ENCODE measurements around the gene PTPRA. TPM values are rescaled to one million over a fixed set of nuclear protein-coding genes. Genes with fewer than 3 reads are reported as not detected.
A peak's percentile ranks its signal among the peaks of the same experiment; 100 is the strongest.

The PTPRA gene
- total RNA-seq, 2 experiments from 2014 or later, result 31.7 to 32.7 TPM

GRCh38 chr20:2875690-2876203 is 2.5 kb downstream of the PTPRA start:
- CTCF ChIA-PET, result interaction anchor here (0.6 to 1.0 kb wide), 2 partner anchors 13 to 187 kb away, joined by 3 to 5 read pairs; no protein-coding TSS in a partner anchor
- no peak for DNase-seq
- peaks cover 54% of the 10 kb centered on the region for H3K4me1 Mint-ChIP-seq (ENCODE audit: low read depth)
- H3K27ac Mint-ChIP-seq, result no peak overlapping the region
- no peaks in the 10 kb centered on the region for H3K27me3 Mint-ChIP-seq (ENCODE audit: low read depth)
- no peaks in the 10 kb centered on the region for H3K9me3 Mint-ChIP-seq
- H3K4me3 Mint-ChIP-seq, result no peak overlapping the region
- H3K36me3 Mint-ChIP-seq (ENCODE audit: low read depth), result peaks cover 12% of the 10 kb centered on the region
- intact Hi-C loops (cut with micrococcal nuclease), result loop anchor here (2.0 kb wide), 1 partner anchor 13 kb away; no protein-coding TSS in a partner anchor

GRCh38 chr20:2878515-2878914 is 5.2 kb downstream of the PTPRA start:
- intact Hi-C loops (cut with micrococcal nuclease), result no loop called here
- Mint-ChIP-seq H3K27me3 (ENCODE audit: low read depth) (no peaks in the 10 kb centered on the region), H3K36me3 (ENCODE audit: low read depth) (peaks cover 12% of the 10 kb centered on the region), H3K27ac (no peak overlapping the region), H3K9me3 (no peaks in the 10 kb centered on the region), H3K4me1 (ENCODE audit: low read depth) (peaks cover 46% of the 10 kb centered on the region), H3K4me3 (no peak overlapping the region)
- CTCF ChIA-PET, result interaction anchor here (1.2 to 1.7 kb wide), 2 partner anchors 123 to 126 kb away, joined by 3 to 4 read pairs; no protein-coding TSS in a partner anchor
- no peak for DNase-seq

- Mint-ChIP-seq H3K4me1 (ENCODE audit: low read depth) (peaks cover 51% of the 10 kb centered on the region), H3K36me3 (ENCODE audit: low read depth) (peaks cover 12% of the 10 kb centered on the region)
Measured at GRCh38 chr20:2879146-2879545, 5.9 kb downstream of the PTPRA start.

GRCh38 chr20:2880650-2881049 is 7.4 kb downstream of the PTPRA start:
- Mint-ChIP-seq H3K27ac (no peak overlapping the region), H3K36me3 (ENCODE audit: low read depth) (peaks cover 11% of the 10 kb centered on the region), H3K9me3 (no peaks in the 10 kb centered on the region), H3K27me3 (ENCODE audit: low read depth) (no peaks in the 10 kb centered on the region), H3K4me3 (no peak overlapping the region), H3K4me1 (ENCODE audit: low read depth) (peaks cover 51% of the 10 kb centered on the region)
- CTCF ChIA-PET, result no interaction called here
- intact Hi-C loops (cut with micrococcal nuclease), result no loop called here
- no peak for DNase-seq

More at GRCh38 chr20:2879146-2879545, 5.9 kb downstream of the PTPRA start:
- Mint-ChIP-seq H3K27me3 (ENCODE audit: low read depth) (no peaks in the 10 kb centered on the region), H3K27ac (no peak overlapping the region), H3K9me3 (no peaks in the 10 kb centered on the region), H3K4me3 (no peak overlapping the region)
- DNase-seq, result no peak
- CTCF ChIA-PET, result interaction anchor here (1.7 kb wide), 1 partner anchor 122 kb away, joined by 4 read pairs; no protein-coding TSS in a partner anchor
- intact Hi-C loops (cut with micrococcal nuclease), result no loop called here

DNA sequence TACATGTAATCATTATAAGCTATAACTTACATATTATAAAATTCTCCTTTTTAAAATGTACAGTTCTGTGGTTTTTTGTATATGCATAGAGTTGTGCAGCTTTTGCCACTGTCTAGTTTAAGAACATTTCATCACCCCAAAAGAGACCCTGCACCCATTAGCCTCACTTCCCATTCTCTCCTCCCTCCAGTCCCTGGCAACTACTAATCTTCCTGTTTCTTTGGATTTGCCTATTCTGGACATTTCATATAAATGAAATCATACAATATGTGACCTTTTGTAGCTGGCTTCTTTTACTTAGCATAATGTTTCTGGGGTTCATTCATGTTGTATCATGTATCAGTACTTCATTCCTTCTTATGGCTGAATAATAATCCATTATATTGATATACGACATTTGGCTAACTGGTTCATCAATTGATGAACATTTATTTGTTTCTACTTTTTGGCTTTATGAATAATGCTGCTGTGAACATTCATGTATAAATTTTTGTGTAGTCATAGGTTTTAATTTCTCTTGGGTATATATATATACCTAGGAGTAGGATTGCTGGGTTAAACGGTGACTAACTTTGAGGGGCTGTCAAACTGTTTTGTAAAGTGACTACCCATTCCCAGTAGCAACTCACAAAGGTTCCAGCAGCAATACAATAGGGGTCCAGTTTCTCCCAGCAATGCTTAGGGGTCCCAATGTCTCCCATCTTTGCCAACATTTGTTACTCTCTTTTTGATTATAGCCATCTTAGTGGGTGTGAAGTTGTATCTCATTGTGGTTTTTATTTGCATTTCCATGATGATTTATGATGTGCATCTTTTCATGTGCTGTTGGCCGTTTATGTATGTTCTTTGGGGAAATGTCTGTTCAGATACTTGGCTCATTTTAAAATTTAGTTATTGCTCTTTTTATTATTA is 10.7 kb downstream of the PTPRA start:
- H3K36me3 Mint-ChIP-seq (ENCODE audit: low read depth), result peaks cover 1% of the 10 kb centered on the region
- no peaks in the 10 kb centered on the region for H3K9me3 Mint-ChIP-seq
- DNase-seq, result no peak
- H3K27ac Mint-ChIP-seq, result no peak overlapping the region
- peaks cover 49% of the 10 kb centered on the region for H3K4me1 Mint-ChIP-seq (ENCODE audit: low read depth)
- no peak overlapping the region for H3K4me3 Mint-ChIP-seq
- intact Hi-C loops (cut with micrococcal nuclease), result no loop called here
- CTCF ChIA-PET, result interaction anchor here (0.6 to 0.7 kb wide), 3 partner anchors 9 to 473 kb away, joined by 3 read pairs; no protein-coding TSS in a partner anchor
- H3K27me3 Mint-ChIP-seq (ENCODE audit: low read depth), result no peaks in the 10 kb centered on the region

DNA sequence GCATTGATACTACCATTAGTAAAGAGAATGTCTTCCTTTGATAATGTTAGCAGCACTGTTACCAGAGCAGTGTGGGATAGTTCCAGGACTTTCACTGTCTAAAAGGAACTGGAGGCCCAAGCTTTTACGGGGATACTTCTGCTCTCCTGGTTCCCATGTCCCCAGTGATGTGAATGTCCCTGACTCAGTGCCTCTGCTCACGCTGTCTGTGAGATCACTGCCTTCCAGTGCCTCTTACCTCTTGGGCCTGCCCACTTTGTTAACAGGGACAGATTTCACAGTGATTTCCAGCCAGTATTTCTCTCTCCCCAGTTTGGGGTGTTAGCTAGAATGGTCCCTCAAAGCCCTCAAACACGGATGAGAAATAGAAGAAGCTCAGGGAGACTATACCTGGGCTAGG is 14.4 kb downstream of the PTPRA start:
- no peak for DNase-seq
- Mint-ChIP-seq H3K27me3 (ENCODE audit: low read depth) (no peaks in the 10 kb centered on the region), H3K4me3 (no peak overlapping the region), H3K36me3 (ENCODE audit: low read depth) (peaks cover 6% of the 10 kb centered on the region), H3K9me3 (no peaks in the 10 kb centered on the region), H3K4me1 (ENCODE audit: low read depth) (peaks cover 58% of the 10 kb centered on the region), H3K27ac (no peak overlapping the region)
- CTCF ChIA-PET, result interaction anchor here (0.6 to 1.5 kb wide), 3 partner anchors 14 to 209 kb away, joined by 3 read pairs; no protein-coding TSS in a partner anchor
- intact Hi-C loops (cut with micrococcal nuclease), result loop anchor here (2.0 kb wide), 1 partner anchor 13 kb away; no protein-coding TSS in a partner anchor

- intact Hi-C loops (cut with micrococcal nuclease), result loop anchor here (2.0 kb wide), 1 partner anchor 14 kb away; no protein-coding TSS in a partner anchor
- peaks cover 58% of the 10 kb centered on the region for H3K4me1 Mint-ChIP-seq (ENCODE audit: low read depth)
Measured at GRCh38 chr20:2888224-2888955, 15.1 kb downstream of the PTPRA start.

DNA sequence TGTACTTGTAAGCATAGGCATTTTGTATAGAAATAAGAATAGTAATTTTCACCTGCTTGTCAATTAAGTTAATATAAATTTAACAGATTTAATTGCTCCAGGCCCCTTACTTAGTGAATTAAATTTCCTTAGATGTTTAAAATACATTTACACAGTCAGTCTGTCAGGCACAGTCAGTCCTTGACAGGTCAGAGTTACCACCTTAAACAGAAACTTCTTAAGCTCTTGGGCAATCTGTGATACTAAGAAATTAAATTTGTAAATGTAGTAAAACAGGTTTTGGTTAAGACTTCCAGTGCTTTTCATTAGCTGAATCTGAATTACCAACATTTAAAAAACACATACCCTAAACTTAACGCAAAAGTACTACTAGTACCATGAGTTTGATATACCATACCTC is 15.9 kb downstream of the PTPRA start:
- Mint-ChIP-seq H3K27me3 (ENCODE audit: low read depth) (no peaks in the 10 kb centered on the region), H3K9me3 (no peaks in the 10 kb centered on the region), H3K27ac (no peak overlapping the region), H3K36me3 (ENCODE audit: low read depth) (peaks cover 7% of the 10 kb centered on the region), H3K4me1 (ENCODE audit: low read depth) (peaks cover 52% of the 10 kb centered on the region), H3K4me3 (no peak overlapping the region)
- CTCF ChIA-PET, result interaction anchor here (0.9 to 1.5 kb wide), 2 partner anchors 12 to 13 kb away, joined by 3 to 5 read pairs; no protein-coding TSS in a partner anchor
- no peak for DNase-seq
- intact Hi-C loops (cut with micrococcal nuclease), result loop anchor here (2.0 kb wide), 1 partner anchor 14 kb away; no protein-coding TSS in a partner anchor

More at GRCh38 chr20:2888224-2888955, 15.1 kb downstream of the PTPRA start:
- H3K27ac Mint-ChIP-seq, result no peak overlapping the region
- no peak overlapping the region for H3K4me3 Mint-ChIP-seq
- DNase-seq, result no peak
- H3K27me3 Mint-ChIP-seq (ENCODE audit: low read depth), result no peaks in the 10 kb centered on the region
- CTCF ChIA-PET, result interaction anchor here (0.5 to 1.5 kb wide), 4 partner anchors 12 to 208 kb away, joined by 3 to 5 read pairs (median 3); no protein-coding TSS in a partner anchor
- no peaks in the 10 kb centered on the region for H3K9me3 Mint-ChIP-seq
- H3K36me3 Mint-ChIP-seq (ENCODE audit: low read depth), result peaks cover 6% of the 10 kb centered on the region

DNA sequence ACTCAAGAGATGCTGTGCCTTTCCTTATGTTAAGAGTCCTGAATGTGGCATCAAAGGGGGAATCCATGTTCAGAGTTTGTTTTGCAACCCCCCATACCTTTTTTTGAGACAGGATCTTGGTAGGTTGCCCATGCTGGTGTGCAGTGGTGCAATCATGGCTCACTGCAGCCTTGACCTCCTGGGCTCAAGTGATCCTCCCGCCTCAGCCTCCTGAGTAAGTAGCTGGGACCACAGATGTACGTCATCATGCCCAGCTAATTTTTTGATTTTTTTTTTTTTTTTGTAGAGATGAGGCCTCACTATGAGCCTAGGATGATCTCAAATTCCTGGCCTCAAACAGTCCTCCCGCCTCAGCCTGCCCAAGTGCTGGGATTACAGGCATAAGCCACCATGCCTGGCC is 16.5 kb downstream of the PTPRA start:
- Mint-ChIP-seq H3K36me3 (ENCODE audit: low read depth) (peaks cover 9% of the 10 kb centered on the region), H3K4me1 (ENCODE audit: low read depth) (peaks cover 47% of the 10 kb centered on the region), H3K27ac (no peak overlapping the region), H3K27me3 (ENCODE audit: low read depth) (no peaks in the 10 kb centered on the region), H3K4me3 (no peak overlapping the region), H3K9me3 (no peaks in the 10 kb centered on the region)
- DNase-seq, result no peak
- intact Hi-C loops (cut with micrococcal nuclease), result loop anchor here (2.0 kb wide), 1 partner anchor 15 kb away; no protein-coding TSS in a partner anchor
- CTCF ChIA-PET, result no interaction called here

DNA sequence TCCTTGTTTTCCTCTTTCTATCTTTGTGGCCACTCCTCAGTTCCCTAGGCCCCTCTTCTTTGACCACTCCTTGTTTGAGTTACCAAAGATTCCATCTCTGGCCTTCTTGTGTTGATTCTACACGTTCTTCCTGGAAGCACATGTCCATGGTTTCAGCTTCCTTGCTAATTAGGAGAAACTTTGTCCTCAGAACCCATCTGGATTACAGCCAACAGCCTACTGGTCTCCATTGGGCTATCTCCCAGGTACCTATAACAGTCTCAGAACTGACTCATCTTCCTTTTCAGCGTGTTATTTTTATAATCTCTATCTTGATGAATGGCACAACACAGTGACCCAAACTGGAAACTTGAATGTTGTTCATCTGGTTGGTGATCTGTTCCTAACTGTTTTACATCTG is 17.5 kb downstream of the PTPRA start:
- CTCF ChIA-PET, result no interaction called here
- H3K27ac Mint-ChIP-seq, result peak overlapping the region; percentile 6

DNA sequence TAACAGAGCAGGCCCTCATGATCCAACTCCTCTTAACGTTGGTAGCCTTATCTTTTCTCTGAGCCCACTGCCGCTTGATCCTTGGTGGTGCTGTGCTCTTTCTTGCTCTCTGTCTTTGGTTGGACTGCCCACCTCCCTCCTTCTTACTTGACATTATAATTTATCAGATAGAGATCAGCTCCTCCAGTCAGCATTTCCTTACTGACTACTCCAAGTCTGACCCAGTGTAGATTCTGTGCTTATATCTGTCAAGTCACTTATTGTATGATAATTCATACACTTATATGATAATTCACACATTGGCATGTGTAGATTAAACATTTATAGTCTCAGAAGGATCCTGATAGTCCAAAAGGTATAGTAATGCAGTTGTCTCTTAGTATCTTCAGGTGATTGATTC is 18.1 kb downstream of the PTPRA start:
- CTCF ChIA-PET, result no interaction called here
- H3K36me3 Mint-ChIP-seq (ENCODE audit: low read depth), result peaks cover 10% of the 10 kb centered on the region
- peak overlapping the region; percentile 27 for H3K27ac Mint-ChIP-seq
- H3K9me3 Mint-ChIP-seq, result no peaks in the 10 kb centered on the region
- no peaks in the 10 kb centered on the region for H3K27me3 Mint-ChIP-seq (ENCODE audit: low read depth)
- peaks cover 38% of the 10 kb centered on the region for H3K4me1 Mint-ChIP-seq (ENCODE audit: low read depth)
- no peak overlapping the region for H3K4me3 Mint-ChIP-seq
- intact Hi-C loops (cut with micrococcal nuclease), result no loop called here
- no peak for DNase-seq

More for the DNA sequence above, 17.5 kb downstream of the PTPRA start:
- no peak for DNase-seq
- Mint-ChIP-seq H3K9me3 (no peaks in the 10 kb centered on the region), H3K36me3 (ENCODE audit: low read depth) (peaks cover 10% of the 10 kb centered on the region), H3K27me3 (ENCODE audit: low read depth) (no peaks in the 10 kb centered on the region), H3K4me3 (no peak overlapping the region), H3K4me1 (ENCODE audit: low read depth) (peaks cover 40% of the 10 kb centered on the region)
- intact Hi-C loops (cut with micrococcal nuclease), result no loop called here

DNA sequence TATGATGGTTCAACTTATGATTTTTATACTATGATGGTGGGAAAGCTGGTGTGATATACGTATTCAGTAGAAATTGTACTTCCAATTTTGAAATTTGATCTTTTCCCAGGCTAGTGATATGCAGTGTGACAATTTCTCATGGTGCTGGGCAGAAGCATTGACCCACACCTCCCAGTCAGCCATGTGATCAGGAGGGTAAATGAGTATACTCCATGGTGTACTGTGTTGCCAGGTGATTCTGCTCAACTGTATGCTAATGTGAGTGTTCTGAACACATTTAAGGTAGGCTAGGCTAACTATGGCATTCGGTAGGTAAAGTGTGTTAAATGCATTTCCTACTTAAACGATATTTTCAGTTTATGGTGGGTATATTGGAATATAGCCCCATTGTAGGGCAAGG is 19.1 kb downstream of the PTPRA start:
- CTCF ChIA-PET, result interaction anchor here (1.1 to 1.4 kb wide), 2 partner anchors 108 to 205 kb away, joined by 3 read pairs; no protein-coding TSS in a partner anchor
- Mint-ChIP-seq H3K27ac (no peak overlapping the region), H3K4me1 (ENCODE audit: low read depth) (peaks cover 40% of the 10 kb centered on the region), H3K27me3 (ENCODE audit: low read depth) (no peaks in the 10 kb centered on the region), H3K4me3 (no peak overlapping the region), H3K36me3 (ENCODE audit: low read depth) (peaks cover 17% of the 10 kb centered on the region), H3K9me3 (no peaks in the 10 kb centered on the region)
- intact Hi-C loops (cut with micrococcal nuclease), result no loop called here
- DNase-seq, result no peak

All from activated naive CD4-positive, alpha-beta T cell treated with anti-CD3 and anti-CD28 coated beads for 36 hours (primary cell).